ENCODE measurements around the gene PPHLN1.

DNA sequence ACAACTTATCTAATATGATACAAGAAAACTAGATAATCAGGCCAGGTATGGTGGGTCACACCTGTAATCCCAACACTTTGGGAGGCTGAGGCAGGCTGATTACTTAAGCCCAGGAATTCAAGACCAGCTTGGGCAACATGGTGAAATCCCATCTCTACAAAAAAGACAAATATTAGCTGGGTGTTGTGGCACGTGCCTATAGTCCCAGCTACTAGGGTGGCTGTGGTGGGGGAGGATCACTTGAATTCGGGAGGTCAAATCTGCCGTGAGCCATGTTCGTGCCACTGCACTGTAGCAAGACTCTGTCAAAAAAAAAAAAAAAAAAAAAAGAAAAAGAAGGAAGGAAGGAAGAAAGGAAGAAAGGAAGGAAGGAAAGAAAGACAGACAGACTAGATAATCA lies 27.1 kb upstream of the PPHLN1 start:
- TF ChIP-seq POLR2A (IDR thresholded peaks at IDR 0.05), result no peak
- TF ChIP-seq, protein P1, sequence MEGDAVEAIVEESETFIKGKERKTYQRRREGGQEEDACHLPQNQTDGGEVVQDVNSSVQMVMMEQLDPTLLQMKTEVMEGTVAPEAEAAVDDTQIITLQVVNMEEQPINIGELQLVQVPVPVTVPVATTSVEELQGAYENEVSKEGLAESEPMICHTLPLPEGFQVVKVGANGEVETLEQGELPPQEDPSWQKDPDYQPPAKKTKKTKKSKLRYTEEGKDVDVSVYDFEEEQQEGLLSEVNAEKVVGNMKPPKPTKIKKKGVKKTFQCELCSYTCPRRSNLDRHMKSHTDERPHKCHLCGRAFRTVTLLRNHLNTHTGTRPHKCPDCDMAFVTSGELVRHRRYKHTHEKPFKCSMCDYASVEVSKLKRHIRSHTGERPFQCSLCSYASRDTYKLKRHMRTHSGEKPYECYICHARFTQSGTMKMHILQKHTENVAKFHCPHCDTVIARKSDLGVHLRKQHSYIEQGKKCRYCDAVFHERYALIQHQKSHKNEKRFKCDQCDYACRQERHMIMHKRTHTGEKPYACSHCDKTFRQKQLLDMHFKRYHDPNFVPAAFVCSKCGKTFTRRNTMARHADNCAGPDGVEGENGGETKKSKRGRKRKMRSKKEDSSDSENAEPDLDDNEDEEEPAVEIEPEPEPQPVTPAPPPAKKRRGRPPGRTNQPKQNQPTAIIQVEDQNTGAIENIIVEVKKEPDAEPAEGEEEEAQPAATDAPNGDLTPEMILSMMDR (IDR thresholded peaks at IDR 0.05), result no peak
